Erythroblast (primary cell): ENCODE measurements around the gene FANCI.

Source experiments
- GATA1 ChIP-seq: IDR thresholded peaks from 2 replicates; pipeline ENCODE4 v1.6.1; 2011; ENCODE audit warnings: low read depth, mild to moderate bottlenecking, control low read depth, low read length, moderate library complexity
- POLR2A ChIP-seq: IDR thresholded peaks from 2 replicates; pipeline ENCODE4 v1.6.1; 2011; ENCODE audit warnings: mild to moderate bottlenecking, low read length

DNA sequence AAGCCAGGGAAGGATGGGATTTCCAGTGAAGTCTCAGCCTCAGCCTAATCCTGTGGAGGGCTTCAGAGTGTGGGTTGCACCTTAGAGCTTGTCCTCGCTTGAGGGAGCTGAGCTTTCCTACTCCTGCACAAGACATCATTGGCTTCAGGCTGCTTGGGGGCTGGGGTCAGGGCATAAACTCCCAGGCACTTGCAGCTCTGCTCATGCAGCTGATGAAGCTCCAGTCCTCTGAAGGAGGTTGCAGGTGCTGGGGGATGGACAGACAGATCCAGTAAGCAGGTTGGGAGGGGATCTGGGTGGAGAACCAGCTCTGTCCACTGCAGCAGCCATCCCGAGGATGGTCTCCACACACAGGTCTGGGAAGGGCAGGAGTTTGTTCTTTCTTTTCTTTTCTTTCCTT lies 110.2 kb downstream of the FANCI start:
- TF ChIP-seq POLR2A (no peak), GATA1 (no peak)
